Erythroblast (primary cell): ENCODE data around the gene PRKAR1A.
"Not testable (repeated sequence)": the region's sequence is repeated elsewhere in the genome, so short reads cannot be mapped to it uniquely, and the experiment has no call there.

Experiments
- DNase-seq, 2 experiments: peaks; one replicate each; lab custom pipeline; 2025; lab: John Stamatoyannopoulos, UW
- GATA1 ChIP-seq: IDR thresholded peaks from 2 replicates; pipeline ENCODE4 v1.6.1; 2011; ENCODE audit warnings: low read depth, mild to moderate bottlenecking, control low read depth, low read length, moderate library complexity
- POLR2A ChIP-seq: IDR thresholded peaks from 2 replicates; pipeline ENCODE4 v1.6.1; 2011; ENCODE audit warnings: mild to moderate bottlenecking, low read length

Gene PRKAR1A

GRCh38 chr17:68498479-68499326 is 13.5 kb upstream of the PRKAR1A start:
- TF ChIP-seq POLR2A (no peak), GATA1 (no peak)
- DNase-seq = no peak

- DNase-seq = no peak
- no peak for TF ChIP-seq POLR2A
- no peak for TF ChIP-seq GATA1
These were observed 12.6 kb upstream of the PRKAR1A start for GRCh38 chr17:68499587-68499986.

DNA sequence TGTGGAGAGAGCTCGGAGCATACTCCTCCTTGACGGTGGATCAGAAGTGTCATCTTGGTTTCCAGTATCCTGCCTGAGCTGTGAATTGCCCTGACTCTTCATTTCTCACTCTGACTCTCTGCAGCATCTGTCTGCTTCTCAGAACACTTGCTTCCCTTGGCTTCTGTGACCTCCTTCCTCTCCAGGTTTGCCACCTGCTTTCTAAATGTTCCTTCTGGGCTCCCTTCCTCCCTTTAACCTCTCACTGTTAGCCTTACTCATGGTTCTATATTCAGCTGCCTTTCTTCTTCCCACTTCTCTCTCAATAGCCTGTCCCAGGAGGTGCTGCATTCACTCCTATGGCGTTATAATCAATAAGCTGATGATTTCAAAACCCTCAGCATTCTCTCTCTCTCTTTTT is 11.2 kb upstream of the PRKAR1A start:
- no peak for TF ChIP-seq POLR2A
- TF ChIP-seq GATA1 = no peak
- DNase-seq = no peak

DNA sequence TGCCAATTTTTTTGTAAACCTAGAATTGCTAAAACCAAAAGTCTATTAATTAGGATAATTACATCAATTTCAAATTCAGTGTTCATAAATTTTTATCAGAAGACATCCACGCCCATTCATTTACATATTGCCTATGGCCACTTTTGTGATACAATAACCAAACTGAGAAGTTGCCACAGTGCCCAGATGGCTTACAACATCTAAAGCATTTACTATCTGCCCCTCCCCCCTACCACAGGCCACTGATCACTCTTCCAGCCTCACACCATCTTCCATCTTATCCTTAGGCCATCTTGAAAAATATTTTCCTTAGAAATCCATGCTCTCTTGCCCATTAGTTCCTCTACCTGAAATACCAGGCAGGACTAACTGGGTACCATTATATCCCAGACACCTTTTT is 6.3 kb upstream of the PRKAR1A start:
- no peak for DNase-seq
- TF ChIP-seq GATA1 (no peak), POLR2A (no peak)

- no peak for TF ChIP-seq POLR2A
- TF ChIP-seq GATA1 = no peak
These were observed 4.7 kb upstream of the PRKAR1A start for GRCh38 chr17:68507576-68507975.

GRCh38 chr17:68509141-68510057 is 2.8 kb upstream of the PRKAR1A start:
- TF ChIP-seq GATA1 (no peak), POLR2A (no peak)

More at GRCh38 chr17:68507576-68507975, 4.7 kb upstream of the PRKAR1A start:
- no peak for DNase-seq

DNA sequence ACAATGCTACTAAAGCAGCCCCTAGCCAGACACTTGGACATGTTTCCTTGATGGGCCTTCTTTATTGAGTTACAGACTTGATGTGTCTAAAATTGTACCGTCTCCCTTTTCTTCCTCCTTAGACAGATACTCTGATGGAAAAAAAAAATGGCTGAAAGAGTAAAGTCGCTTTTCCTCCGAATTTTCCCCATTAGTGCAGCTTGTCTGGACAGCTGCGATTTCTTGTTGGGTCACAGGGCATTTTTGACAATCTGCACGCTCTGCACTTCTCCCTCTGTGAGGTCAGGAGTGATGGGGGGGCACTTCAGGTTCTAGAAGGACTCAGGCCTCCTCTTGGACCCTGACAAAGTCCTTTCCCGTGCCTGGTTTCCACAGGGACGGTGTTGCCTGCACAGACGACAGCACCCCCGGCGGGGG is 968 bp upstream of the PRKAR1A start:
- TF ChIP-seq GATA1 (no peak), POLR2A (no peak)
- DNase-seq = no peak

More at GRCh38 chr17:68509141-68510057, 2.8 kb upstream of the PRKAR1A start:
- no peak for DNase-seq

DNA sequence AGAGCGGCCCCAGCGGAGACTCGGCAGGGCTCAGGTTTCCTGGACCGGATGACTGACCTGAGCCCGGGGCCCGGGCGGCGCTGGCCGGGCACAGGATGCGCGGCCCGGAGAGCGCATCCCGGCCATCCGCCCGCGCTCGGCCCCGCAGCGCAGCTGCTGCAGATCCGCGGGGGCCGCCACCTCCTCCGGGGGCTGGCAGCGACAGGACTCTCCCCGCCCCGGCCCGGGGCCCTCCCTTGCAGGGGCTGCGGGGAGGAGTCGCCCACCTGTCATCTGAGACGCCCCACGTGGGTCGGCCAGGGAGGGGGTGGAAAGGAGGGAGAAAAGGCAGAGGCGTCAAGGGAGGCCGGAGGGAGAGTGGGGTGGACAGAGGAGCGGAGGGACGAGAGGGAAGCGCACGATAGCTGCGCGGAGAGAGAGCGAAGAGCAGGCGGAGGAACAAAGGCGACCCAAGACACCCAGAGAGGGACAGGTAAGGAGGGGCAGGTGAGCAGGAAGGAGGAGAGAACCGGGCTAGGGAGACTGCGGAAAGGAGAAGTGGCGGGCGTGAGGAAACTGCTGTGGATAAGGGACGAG is 471 bp upstream of the PRKAR1A start:
- DNase-seq = peak; percentile 68 to 75
- TF ChIP-seq POLR2A (no peak), GATA1 (no peak)

- no peak for TF ChIP-seq POLR2A
- no peak for TF ChIP-seq GATA1
- DNase-seq = peak; percentile 45 to 61
These were observed 787 bp downstream of the PRKAR1A start for GRCh38 chr17:68512960-68513474.

GRCh38 chr17:68513932-68514331 is 1.7 kb downstream of the PRKAR1A start:
- TF ChIP-seq GATA1 (no peak), POLR2A (no peak)

DNA sequence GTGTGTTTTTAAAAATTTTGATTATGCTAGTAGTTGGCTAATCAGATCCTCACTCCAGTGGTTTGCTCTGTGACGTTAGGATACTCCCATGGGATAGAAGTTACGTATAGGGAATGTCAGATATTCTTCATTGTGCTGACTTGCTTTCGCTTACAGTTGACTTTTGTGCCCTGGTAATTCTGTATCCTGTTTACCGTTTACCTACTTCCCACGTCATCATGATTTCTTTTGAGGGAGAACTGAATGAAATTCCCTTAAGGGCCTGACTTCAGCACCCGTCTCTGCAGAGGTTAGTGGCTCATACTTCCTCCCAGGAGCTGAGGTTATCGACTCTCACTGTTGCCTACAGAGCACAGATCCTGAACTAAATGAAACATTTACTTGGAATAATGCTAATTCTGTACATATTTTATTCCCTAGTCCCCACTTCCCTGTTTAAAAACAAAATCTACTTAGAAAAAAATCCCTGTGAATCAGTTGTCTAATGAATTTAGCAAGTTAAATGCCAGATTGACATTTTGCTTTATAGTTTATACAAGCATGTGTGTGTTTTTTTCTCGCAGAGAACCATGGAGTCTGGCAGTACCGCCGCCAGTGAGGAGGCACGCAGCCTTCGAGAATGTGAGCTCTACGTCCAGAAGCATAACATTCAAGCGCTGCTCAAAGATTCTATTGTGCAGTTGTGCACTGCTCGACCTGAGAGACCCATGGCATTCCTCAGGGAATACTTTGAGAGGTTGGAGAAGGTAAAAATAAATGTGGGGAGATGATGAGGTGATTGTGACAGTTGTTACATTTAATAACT is 2.8 kb downstream of the PRKAR1A start:
- no peak for TF ChIP-seq POLR2A
- no peak for TF ChIP-seq GATA1
- DNase-seq = no peak

More at GRCh38 chr17:68513932-68514331, 1.7 kb downstream of the PRKAR1A start:
- no peak for DNase-seq

- DNase-seq = no peak
- TF ChIP-seq POLR2A (no peak), GATA1 (no peak)
These were observed 4.5 kb downstream of the PRKAR1A start for GRCh38 chr17:68516732-68517131.

- not testable (repeated sequence) for DNase-seq
These were observed 5.4 kb downstream of the PRKAR1A start for GRCh38 chr17:68517605-68518004.
